ENCODE results near the gene BCAS1. TPM values are rescaled to one million over a fixed set of nuclear protein-coding genes. Genes with fewer than 3 reads are reported as not detected.

The BCAS1 gene
- total RNA-seq, 1 experiment from 2014 or later: not detected

DNA sequence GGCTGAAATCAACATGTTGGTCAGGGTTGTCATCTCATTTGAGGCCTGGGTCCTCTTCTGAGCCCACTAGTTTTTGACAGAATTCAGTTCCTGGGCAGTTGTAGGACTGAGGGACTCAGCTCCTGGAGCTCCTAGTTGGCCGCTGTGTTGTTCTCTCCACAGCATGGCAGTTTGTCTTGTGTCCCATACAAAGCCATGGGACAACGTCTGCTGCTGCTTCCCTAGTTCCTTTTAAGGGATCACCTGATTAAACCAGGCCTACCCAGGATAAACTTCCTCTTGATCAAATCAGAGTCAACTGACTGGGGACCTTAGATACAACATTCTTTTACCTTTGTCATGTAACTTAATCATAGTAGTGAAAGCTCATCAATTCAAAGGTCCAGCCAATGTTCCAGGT lies 141.0 kb downstream of the BCAS1 start:
- DNase-seq (ENCODE audit: low spot score): no peak

DNA sequence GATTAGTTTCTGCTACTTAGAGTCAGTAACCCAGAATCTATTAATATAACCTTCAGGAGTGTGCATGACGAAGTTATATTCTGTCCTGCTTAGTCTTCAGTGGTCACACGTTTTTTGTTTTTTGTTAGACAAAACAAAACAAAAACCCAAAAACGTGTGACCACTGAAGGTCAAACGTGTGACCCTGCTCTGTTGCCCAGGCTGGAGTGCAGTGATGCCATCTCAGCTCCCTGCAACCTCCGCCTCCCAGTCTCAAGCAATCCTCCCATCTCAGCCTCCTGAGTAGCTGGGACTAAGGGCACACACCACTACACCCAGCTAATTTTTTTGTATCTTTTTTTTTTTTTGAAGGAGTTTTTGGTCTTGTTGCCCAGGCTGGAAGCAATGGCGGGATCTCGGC lies 142.4 kb downstream of the BCAS1 start:
- no peak for DNase-seq (ENCODE audit: low spot score)

DNA sequence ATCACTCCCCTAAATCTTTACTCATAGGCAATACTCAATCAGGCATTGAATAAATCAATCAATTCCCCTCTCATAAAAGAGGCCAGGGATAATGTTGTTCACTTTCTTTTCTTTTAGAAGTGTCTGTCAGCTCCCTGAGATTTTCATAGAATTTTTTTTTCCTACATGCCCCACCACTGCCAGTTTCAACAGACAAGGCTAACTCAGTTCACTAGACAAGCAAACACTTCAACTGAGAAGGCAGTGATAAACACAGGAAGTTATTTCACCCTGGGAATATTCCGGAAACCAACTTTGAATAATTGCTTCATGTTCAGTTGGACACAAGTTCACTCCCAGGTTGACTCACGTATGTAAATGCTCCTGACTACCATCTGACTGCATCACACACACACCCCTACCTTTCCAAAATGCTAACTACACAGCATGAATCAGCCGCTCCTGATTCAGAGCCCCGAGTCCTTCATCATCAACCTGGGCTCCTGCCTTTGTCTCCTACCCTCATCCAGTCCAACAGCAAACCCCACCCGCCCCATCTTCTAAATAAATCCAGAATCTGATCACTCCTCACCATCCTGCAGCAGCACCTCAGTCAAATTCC lies 143.9 kb downstream of the BCAS1 start:
- DNase-seq (ENCODE audit: low spot score): peak; percentile 96

- no peak for DNase-seq (ENCODE audit: low spot score)
These were observed 144.6 kb downstream of the BCAS1 start for GRCh38 chr20:53925651-53926401.

DNA sequence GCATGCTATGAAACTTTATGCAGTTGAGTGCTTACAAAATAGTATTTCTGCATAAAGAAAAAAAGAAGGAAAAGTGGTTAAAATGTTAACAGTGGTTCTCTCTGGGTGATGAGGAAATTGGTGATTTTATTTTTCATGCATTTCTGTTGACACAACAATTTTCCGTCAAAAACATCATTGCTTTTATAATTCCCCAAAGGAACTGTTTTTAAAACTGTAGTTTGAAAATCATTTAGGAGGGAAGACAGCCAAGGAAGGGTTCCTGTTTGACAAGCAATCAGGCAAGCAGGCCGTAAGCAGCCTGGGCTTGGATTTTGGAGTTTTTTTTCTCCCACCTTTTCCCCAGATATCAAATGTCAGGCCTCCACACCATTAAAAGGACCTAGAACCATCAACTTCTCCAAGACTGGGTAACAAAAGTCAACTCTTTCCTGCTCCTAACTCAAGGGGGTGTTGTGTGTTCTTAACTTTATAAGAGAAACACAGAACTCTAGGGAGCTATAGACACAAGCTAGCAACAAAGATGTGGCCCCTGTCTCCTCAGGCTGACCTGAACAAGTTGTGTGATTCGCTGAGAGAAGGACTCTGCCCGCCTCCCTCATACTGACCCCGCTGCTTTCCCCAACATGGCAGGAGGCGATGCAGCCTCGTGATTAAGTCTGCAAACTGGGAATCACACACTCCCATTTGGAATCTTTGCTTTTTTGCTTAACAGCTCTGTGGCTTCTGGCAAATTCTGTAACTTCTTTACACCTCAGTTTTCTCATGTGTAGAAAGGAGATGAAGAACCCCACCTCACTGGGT lies 146.6 kb downstream of the BCAS1 start:
- DNase-seq (ENCODE audit: low spot score): no peak

DNA sequence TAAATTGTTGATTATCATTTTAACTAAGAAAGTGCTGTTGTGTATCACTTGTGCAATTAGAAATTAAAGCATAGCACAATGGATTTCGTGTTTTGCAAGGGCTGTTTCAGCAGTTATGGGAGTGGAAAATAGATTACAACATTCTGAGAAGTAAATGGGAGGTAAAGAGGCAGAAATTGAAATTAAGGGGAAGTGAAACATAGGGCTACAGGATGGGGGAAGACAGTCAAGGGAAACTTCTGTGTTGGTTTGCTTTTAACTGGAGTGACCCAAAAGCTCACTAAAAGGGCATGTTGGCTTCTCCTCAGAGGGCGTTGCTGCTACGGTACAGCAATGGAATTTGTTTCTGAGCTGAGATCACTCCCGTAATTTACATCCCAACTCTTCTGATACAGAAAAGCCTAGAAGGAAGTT lies 147.5 kb downstream of the BCAS1 start:
- DNase-seq (ENCODE audit: low spot score): no peak

DNA sequence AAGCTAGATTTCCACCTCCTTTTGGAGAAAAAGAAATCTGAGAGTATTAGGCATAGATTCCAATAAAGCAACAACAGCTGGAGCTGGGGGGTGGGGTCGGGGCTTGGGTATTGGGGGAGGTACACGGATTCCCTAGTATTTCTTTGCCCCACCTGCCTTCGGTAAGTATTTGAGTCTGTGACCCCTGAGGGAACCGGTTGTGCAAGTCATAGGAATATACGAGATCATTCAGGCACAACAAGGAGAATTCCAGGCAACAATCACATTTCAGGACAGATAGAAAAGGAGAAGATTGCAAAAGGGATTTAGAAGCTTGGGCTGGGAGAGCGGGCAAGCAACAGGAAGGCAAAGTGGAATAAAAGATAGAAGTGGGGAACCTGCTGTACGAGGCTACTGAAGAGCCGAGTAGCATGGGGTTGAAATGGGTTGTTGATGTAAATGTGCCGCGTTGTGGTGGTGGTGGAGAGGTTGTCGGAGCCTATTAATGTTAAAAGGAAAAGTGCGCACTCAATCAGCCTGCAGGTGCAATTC lies 148.9 kb downstream of the BCAS1 start:
- DNase-seq (ENCODE audit: low spot score): no peak

DNA sequence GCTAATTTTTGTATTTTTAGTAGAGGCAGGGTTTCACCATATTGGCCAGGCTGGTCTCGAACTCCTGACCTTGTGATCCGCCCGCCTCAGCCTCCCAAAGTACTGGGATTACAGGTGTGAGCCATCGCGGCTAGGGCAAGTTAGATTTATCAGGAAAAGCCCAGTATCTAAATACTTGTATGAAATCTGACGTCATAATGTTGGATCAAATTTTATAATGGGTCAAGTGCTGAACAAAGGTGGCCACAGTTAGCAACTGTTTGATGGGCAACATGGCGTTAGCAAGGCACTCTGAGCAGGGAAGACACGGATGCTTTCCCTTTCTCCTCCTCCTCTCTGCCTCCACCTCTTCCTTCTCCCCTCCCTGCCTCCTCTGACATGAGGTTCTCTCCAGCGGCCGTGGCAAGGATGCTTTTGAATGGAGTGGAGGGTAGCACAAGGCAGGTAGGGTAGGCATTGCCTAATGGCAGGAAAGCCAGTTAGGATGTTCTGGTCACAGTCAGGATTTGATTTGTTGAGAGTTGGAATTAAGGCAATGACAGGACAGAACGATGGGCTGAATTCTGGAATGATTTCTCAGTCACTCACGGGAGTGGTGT lies 149.6 kb downstream of the BCAS1 start:
- no peak for DNase-seq (ENCODE audit: low spot score)

GRCh38 chr20:53919886-53920285 lies 150.5 kb downstream of the BCAS1 start:
- DNase-seq (ENCODE audit: low spot score): no peak

GRCh38 chr20:53918949-53919361 lies 151.4 kb downstream of the BCAS1 start:
- DNase-seq (ENCODE audit: low spot score): no peak

DNA sequence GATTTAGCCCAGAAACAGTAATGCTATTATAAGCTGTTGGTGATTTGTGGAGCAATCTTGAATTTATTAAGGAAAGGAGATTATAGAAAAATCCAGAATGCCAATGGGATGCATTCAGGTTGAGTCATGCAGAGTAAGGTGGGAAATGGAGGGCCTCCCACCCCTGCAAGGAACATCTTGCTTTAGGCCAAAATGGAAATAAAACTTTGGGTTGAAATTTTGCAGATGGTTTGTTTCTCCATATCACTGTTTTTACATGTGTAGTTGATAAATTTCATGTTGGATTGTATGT lies 152.4 kb downstream of the BCAS1 start:
- DNase-seq (ENCODE audit: low spot score): no peak

GRCh38 chr20:53917145-53918019 lies 153.0 kb downstream of the BCAS1 start:
- peak; percentile 64 for DNase-seq (ENCODE audit: low spot score)

GRCh38 chr20:53916173-53916512 lies 154.3 kb downstream of the BCAS1 start:
- DNase-seq (ENCODE audit: low spot score): no peak

- peak; percentile 91 for DNase-seq (ENCODE audit: low spot score)
These were observed 154.8 kb downstream of the BCAS1 start for GRCh38 chr20:53915446-53916172.

GRCh38 chr20:53914781-53915445 lies 155.5 kb downstream of the BCAS1 start:
- DNase-seq (ENCODE audit: low spot score): no peak

- no peak for DNase-seq (ENCODE audit: low spot score)
These were observed 156.2 kb downstream of the BCAS1 start for GRCh38 chr20:53914091-53914780.

DNA sequence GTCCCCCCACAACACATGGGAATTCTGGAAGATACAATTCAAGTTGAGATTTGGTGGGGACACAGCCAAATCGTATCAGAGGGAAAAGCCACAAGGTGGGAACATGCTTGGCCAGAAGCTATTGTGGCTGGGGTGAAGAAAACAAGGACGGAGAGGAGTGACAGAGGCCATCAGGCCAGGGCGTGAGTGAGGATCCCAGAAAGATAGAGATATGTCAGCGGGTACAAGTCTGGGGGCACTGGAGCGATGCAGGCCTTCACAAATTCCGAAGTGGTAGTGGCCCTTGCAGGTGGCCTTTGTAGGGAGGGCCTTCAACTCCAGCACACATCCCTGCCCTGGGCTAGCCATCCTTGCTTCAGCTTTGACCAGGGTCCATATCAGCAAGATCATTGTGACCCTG lies 159.1 kb downstream of the BCAS1 start:
- no peak for DNase-seq (ENCODE audit: low spot score)

DNA sequence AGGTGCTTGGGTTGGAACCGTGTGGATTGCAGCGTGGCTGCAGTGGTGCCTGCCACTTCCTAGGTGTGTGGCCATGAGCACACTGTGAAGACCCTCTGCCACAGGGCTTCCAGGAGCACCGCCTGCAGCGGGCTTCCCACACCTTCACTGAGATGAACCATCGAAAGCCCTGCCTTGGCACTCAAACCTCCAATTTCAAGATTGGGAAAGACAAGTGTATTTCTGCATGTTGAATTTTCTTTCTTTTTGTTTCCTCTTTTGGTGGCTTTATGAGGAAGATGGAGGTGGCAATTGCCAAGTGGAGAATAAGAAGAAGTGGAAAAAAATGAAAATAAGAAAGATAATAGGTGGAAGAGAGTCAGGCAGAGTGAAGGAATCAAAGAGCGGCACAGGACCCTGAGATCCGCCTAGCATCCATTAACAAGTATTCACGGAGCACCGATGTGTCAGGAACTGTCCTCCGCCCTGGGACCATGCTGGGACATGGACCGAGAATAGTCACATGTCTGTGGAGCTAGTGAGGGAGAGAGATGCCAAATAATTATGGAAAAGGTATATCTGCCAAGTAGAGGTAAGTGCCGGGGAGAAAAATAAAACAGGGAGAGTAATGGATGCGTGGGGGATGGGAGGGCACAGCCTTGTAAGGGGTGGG lies 159.9 kb downstream of the BCAS1 start:
- DNase-seq (ENCODE audit: low spot score): no peak

Measured in H4 (cell line).